NCI-H82 (cell line): ENCODE data around the gene LRRK2.
"Not testable (repeated sequence)": the region's sequence is repeated elsewhere in the genome, so short reads cannot be mapped to it uniquely, and the experiment has no call there.

Experiments used
- DNase-seq: peaks from one replicate; lab custom pipeline; 2025; lab: John Stamatoyannopoulos, UW

LRRK2 gene

GRCh38 chr12:40248034-40248433 is 23.2 kb downstream of the LRRK2 start:
- DNase-seq = no peak

- peak; percentile 21 for DNase-seq
Observed at GRCh38 chr12:40248585-40249297, 23.9 kb downstream of the LRRK2 start.

DNA sequence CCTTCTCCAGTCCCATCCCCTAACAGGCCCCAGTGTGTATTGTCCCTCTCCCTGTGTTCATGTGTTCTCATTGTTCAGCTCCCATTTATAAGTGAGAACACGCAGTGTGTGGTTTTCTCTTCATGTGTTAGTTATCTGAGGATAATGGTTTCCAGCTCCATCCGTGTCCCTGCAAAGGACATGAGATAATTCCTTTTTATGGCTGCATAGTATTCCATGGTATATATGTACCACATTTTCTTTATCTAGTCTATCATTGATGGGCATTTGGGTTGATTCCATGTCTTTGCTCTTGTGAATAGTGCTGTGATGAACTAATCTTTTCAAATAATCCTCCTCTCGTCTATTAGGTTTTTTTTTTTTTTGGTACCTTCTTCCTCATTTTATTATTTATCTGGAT is 25.9 kb downstream of the LRRK2 start:
- DNase-seq = not testable (repeated sequence)

GRCh38 chr12:40253936-40254335 is 29.1 kb downstream of the LRRK2 start:
- DNase-seq = no peak

GRCh38 chr12:40254455-40255085 is 29.8 kb downstream of the LRRK2 start:
- DNase-seq = no peak

DNA sequence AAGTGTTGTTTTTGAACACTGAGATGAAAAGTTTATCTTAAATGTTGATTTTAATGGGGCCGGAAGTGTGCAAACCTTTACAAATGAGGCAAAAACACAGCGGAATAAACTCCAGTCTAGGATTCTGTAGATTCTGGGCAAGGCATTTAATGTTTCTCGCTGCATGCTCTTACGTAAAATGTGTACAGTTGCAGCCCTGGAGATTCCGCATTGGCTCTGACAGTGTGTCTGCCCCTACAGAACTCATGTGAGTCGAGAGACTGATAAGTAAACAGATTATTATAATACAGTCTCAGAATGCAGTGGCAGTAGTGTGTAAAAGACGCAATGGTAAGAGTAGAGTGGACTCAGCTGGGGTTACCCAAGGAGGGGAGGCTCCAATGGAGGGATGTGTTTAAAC is 33.6 kb downstream of the LRRK2 start:
- no peak for DNase-seq

- no peak for DNase-seq
Observed at GRCh38 chr12:40261937-40262336, 37.1 kb downstream of the LRRK2 start.

DNA sequence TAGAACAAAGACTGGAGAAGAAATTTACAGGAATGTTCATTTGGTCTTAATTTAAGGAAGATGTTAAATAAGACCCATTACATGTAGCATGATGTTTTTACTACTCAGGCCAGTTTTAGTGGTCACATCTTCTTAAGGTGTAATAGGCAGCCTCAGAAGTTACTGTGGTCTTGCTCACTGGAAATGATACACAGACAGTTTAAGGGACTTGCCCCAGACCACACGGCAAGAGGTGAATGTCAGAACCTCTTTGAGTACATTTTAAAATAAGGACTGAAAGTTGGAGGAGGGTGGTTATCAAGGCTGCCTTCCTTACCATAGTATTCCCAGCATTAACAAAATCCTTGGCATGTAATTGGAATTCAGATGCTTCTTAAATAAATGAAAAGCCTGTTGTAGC is 37.9 kb downstream of the LRRK2 start:
- no peak for DNase-seq

DNA sequence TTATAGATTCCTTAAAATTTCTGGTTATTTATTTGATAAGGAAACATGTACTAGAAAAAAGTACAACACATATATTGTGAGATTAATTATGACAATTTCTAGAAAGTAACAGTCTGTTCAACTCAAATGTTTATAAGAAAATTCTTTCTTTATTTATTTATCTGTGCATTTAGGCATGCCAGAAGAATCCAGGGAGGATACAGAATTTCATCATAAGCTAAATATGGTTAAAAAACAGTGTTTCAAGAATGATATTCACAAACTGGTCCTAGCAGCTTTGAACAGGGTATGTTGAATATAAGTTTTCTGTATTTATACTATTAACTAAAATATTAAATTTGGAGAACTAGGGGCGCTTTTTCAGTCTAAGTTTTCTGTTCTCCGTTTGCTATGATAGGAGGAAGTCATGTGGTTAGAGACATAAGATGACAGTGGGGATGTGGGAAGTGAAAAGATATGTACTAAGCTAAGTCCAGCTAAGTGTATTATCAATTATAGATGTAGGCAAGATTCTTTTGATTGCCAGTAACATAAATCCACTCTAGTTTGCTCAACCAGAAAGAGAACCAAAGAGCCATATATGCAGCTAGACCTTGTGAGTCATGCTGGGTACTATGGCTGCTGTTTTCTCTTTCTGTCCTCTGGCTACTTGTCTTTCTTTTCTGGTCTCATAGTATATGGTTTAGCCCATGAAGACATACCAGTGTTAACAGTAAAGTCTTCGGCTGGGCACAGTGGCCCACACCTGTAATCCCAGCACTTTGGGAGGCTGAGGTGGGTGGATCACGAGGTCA is 39.0 kb downstream of the LRRK2 start:
- DNase-seq = no peak

DNA sequence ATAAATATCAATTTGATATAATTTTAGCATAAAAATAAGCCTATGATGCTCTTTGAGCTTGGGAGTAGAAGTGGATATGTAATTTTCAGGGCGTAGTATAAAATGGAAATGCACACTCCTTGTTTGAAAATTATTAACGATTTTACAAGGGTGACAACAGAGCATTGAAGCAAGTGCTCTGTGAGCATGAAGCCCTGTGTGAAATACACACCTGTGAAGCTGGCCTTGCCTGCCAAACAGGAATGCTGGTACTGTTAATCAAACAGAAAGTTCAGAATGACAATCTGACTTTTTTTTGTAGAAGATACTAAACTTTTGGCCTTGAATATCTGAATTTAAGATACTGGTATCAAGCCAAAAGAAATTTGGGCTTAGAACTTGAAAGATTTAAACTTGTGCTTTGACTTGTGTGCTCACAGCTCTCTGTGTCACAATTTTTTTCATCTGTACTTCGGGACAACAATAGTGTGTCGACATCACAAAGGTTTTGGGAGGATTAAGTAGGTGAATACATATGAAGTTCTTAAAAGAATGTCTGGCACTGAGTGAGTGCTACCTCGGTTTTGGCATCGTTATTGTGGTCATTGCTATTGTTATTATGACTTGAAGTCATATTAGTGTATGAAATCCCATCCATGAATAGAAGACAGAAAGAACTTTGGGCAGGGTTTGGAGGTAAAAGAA is 47.3 kb downstream of the LRRK2 start:
- no peak for DNase-seq

- no peak for DNase-seq
Observed at GRCh38 chr12:40281791-40282364, 57.1 kb downstream of the LRRK2 start.

DNA sequence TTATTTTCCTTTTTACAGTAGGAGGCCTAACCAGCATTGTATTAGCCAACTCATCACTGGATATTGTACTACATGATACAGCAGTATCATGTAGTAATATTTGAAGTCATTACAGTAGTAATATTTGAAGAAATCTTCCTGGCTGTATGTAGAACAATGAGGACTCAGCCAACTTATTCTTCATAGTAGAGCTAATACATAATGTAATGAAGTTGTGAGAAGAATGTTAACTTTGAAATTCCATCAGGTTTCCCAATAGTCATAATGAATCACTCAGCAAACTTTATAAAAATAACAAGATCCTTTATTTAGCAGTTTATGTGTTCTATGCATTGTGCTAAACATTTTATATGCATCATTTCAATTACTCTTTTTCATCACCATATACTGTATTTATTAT is 61.8 kb downstream of the LRRK2 start:
- DNase-seq = no peak

GRCh38 chr12:40287369-40287975 is 62.7 kb downstream of the LRRK2 start:
- no peak for DNase-seq

DNA sequence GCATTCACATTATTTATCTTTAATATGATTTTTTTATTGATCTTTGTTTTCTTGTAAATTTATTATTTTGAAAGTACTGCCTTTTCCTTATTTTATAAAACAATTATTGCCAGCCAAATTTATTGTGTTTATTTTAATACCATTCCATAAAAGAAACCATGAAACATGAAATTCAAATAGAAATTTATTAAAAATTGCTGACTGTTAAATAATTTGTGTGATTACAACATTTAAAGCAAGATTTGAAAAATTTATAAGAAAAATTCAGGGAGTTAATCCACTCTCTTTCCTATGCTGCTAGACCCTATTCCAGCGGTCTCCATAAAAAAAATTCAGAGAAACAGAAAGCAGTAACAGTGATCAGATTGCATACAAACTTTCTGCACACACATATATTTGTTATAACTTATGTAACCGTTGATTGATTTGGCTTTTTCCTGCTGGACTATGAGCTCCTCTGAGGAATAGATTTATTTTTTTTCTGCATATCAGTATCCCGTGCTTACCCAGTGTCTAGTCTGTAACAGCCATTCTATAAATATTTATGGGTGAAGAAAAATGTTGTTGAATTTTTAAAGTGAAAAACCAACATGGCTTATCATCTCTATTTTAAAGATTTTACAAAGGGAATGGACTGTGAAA is 68.1 kb downstream of the LRRK2 start:
- DNase-seq = no peak

DNA sequence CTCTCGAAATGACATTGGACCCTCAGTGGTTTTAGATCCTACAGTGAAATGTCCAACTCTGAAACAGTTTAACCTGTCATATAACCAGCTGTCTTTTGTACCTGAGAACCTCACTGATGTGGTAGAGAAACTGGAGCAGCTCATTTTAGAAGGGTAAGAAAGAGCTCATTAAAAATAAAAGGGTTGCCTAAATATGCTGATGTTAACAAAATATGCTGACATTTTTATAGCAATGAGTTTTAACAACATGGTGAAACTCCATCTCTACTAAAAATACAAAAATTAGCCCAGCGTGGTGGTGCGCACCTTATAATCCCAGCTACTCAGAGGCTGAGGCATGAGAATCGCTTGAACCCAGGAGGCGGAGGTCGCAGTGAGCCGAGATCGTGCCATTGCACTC is 73.5 kb downstream of the LRRK2 start:
- no peak for DNase-seq

DNA sequence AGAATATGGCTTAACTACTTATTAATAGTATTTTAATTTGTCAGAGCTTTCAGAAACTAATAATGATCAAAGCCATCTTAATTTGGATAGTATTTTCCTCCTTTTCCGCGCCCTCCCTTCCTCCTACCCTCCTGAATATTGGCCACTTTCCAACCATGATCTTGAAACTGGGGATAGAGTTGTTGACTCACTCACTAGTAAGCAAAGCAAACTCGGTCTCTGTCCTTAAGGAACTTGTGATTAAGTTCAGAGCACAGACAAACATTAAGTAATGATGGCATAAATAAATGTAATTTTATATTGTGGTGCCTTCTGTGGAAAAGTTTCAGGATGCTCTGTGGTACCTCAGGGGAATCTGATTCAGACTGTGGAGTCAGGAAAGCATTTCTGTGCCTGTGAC is 75.7 kb downstream of the LRRK2 start:
- no peak for DNase-seq

DNA sequence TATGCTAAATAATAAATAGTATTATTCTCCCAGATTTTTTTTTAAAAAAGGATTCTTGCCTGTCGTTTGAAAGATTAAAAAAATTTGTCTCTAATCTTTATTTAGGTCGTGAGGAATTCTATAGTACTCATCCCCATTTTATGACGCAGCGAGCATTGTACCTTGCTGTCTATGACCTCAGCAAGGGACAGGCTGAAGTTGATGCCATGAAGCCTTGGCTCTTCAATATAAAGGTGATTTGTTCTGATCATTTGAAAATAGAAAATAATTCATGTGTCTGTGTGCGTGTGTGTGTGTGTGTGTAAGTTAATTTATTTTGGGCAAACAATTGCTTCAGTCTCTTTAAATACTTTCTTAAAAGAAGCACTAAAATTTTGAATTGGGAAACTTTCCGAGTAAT is 84.2 kb downstream of the LRRK2 start:
- DNase-seq = no peak

DNA sequence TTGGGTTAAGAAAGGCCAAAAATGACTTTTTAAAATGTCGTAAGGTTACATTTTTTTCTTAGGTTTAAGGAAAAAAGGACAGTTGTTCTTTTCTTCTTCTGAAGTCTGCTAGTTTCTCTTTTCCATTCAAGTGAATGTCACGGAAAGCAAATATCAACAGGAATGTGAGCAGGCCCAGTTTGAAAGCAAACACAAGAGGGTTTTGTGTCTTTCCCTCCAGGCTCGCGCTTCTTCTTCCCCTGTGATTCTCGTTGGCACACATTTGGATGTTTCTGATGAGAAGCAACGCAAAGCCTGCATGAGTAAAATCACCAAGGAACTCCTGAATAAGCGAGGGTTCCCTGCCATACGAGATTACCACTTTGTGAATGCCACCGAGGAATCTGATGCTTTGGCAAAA is 85.4 kb downstream of the LRRK2 start:
- no peak for DNase-seq

- DNase-seq = no peak
Observed at GRCh38 chr12:40312196-40312595, 87.4 kb downstream of the LRRK2 start.

DNA sequence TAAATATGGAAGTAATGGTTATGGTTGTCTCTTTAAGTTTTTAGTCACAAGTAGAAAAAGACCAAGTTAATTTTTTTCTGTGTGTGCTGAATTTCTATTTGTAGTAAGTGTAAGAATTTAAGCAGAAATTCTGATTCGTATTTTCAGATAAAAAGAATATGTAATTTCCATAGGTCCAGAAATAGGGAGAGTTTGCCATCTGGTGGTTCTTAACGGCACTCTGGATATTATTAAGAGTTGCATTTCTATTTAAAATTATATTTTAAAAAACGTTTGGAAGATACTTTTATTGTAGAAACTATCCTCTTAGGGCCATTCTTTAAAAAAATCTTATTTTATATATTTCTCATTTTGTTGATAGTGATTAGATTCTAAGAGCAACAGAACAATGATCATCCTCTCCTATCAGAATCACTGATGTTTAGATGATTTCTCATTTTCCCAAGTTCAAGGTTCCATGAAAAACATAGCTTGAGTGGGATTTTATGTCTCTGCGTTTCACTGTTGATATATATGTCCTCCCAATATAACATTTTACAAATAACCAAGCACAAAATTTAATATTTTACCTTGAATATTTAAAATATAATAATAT is 88.3 kb downstream of the LRRK2 start:
- peak; percentile 20 for DNase-seq

DNA sequence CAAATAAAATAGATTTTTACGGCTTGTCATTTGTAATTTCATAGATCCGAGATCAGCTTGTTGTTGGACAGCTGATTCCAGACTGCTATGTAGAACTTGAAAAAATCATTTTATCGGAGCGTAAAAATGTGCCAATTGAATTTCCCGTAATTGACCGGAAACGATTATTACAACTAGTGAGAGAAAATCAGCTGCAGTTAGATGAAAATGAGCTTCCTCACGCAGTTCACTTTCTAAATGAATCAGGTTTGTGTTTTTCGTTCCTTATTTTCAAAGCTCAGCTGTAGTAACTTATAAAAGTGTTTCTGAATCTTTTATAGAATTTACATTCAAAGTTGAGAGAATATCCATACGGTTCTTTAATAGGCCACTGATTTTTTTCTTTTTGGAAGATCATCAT is 89.1 kb downstream of the LRRK2 start:
- DNase-seq = no peak
